GM12878 (cell line): ENCODE measurements around the gene CAMK2G. TPM values are rescaled to one million over a fixed set of nuclear protein-coding genes. Genes with fewer than 3 reads are reported as not detected.

ENCODE experiments used
- ASH2L ChIP-seq: fragments of 300-600, 200-600 bp; sonication (generic); IDR thresholded peaks from 2 replicates; pipeline ENCODE4 v1.6.1; 2017; ENCODE audit warnings: low read depth, mild to moderate bottlenecking, borderline replicate concordance
- ATF7 ChIP-seq: fragments of 450-650 bp; IDR thresholded peaks from 2 replicates; pipeline ENCODE4 v1.6.1; 2016; ENCODE audit warnings: low read depth, mild to moderate bottlenecking
- BCL11A ChIP-seq: IDR thresholded peaks from 2 replicates; pipeline ENCODE4 v1.6.1; 2011; ENCODE audit warnings: low read depth, low read length
- BHLHE40 ChIP-seq, 2 experiments: fragments of 450-650 bp in 1 of 2; IDR thresholded peaks; 2 replicates each; pipeline ENCODE4 v1.6.1; 2011 to 2017; ENCODE audit warnings: low read depth in 2 of 2, borderline replicate concordance in 1 of 2, improper control_type of control experiment in 1 of 2, low read length in 1 of 2, mild to moderate bottlenecking in 1 of 2
- BMI1 ChIP-seq: fragments of 450-650 bp; IDR thresholded peaks from 2 replicates; pipeline ENCODE4 v1.6.1; 2016; ENCODE audit warnings: mild to moderate bottlenecking, moderate library complexity, borderline replicate concordance
- CEBPB ChIP-seq, 2 experiments: fragments of 150-350 bp in 1 of 2; IDR thresholded peaks; 2 replicates each; pipeline ENCODE4 v1.6.1; 2012 to 2014; ENCODE audit warnings: low read depth in 2 of 2, low read length in 2 of 2, borderline replicate concordance in 1 of 2, inconsistent platforms in 1 of 2
- EED ChIP-seq: sonication (generic); IDR thresholded peaks from 2 replicates; pipeline ENCODE4 v1.6.1; 2016; ENCODE audit warnings: antibody characterized with exemption, low read depth
- ELK1 ChIP-seq: IDR thresholded peaks from 2 replicates; pipeline ENCODE4 v1.6.1; 2012; ENCODE audit warnings: low read depth, low read length, improper control_type of control experiment
- ETV6 ChIP-seq, 2 experiments: fragments of 450-650 bp in 1 of 2; IDR thresholded peaks in 1 of 2; conservative IDR thresholded peaks in 1 of 2; 2 replicates each; pipeline ENCODE4 v1.6.1; 2014; ENCODE audit warnings: antibody characterized with exemption in 1 of 2, borderline replicate concordance in 1 of 2, low read depth in 1 of 2, mild to moderate bottlenecking in 1 of 2, moderate library complexity in 1 of 2
- GABPA ChIP-seq: IDR thresholded peaks from 2 replicates; pipeline ENCODE4 v1.6.1; 2014; ENCODE audit warnings: antibody characterized with exemption, low read depth, mild to moderate bottlenecking, inconsistent platforms
- HSF1 ChIP-seq: fragments of 150-350 bp; IDR thresholded peaks from 2 replicates; pipeline ENCODE4 v1.6.1; 2014; ENCODE audit warnings: mild to moderate bottlenecking, low read depth, low read length
- KDM1A ChIP-seq: fragments of 200-600 bp; sonication (generic); IDR thresholded peaks from 2 replicates; pipeline ENCODE4 v1.6.1; 2016; ENCODE audit warnings: borderline replicate concordance
- NFIC ChIP-seq: IDR thresholded peaks from 2 replicates; pipeline ENCODE4 v1.6.1; 2012; ENCODE audit warnings: low read depth, mild to moderate bottlenecking, inconsistent platforms, low read length, moderate library complexity
- NFXL1 ChIP-seq: fragments of 450-650 bp; IDR thresholded peaks from 2 replicates; pipeline ENCODE4 v1.6.1; 2017; ENCODE audit warnings: antibody characterized with exemption, mild to moderate bottlenecking, borderline replicate concordance
- NRF1 ChIP-seq: conservative IDR thresholded peaks from 2 replicates; pipeline ENCODE4 v1.6.1; 2011; ENCODE audit warnings: mild to moderate bottlenecking, low read depth, low read length, improper control_type of control experiment
- RAD21 ChIP-seq: IDR thresholded peaks from 2 replicates; pipeline ENCODE4 v1.6.1; 2011; ENCODE audit warnings: mild to moderate bottlenecking, low read depth, low read length, moderate library complexity; ENCODE audit not compliant: insufficient read depth
- RB1 ChIP-seq: fragments of 450-650 bp; formaldehyde crosslinking; IDR thresholded peaks from 2 replicates; pipeline ENCODE4 v1.6.1; 2017; ENCODE audit warnings: mild to moderate bottlenecking, borderline replicate concordance
- REST ChIP-seq: IDR thresholded peaks from 2 replicates; pipeline ENCODE4 v1.6.1; 2012; ENCODE audit warnings: mild to moderate bottlenecking, low read depth, low read length
- RFX5 ChIP-seq: IDR thresholded peaks from 2 replicates; pipeline ENCODE4 v1.6.1; 2011; ENCODE audit warnings: low read depth, low read length, improper control_type of control experiment
- polyA plus RNA-seq, 11 experiments: library from polyadenylated mRNA; depleted of rRNA in 4 of 11; unstranded in 6 of 11; stranded (reverse) in 5 of 11; fragments of >200 nt; fragmentation: Nextera tagmentation in 4 of 11; fragmentation: Illumina TruSeq in 1 of 11; extraction: Ambion mirVana in 4 of 11; extraction: Trizol in 1 of 11; gene quantifications; 1 replicate in 1 of 11; 2 replicates in 10 of 11; pipeline versions ENCODE4 v1.2.1 to v1.2.3, GENCODE V29; 2011 to 2016; ENCODE audit warnings: inconsistent platforms in 2 of 11, missing spikeins in 2 of 11, low read depth in 1 of 11
- total RNA-seq, 4 experiments: library from RNA; depleted of rRNA in 3 of 4; stranded (reverse); fragments of >200 nt in 3 of 4; fragmentation: Illumina TruSeq in 1 of 4; extraction: Trizol in 1 of 4; gene quantifications; 2 replicates each; pipeline versions ENCODE4 v1.2.1 to v1.2.3, GENCODE V29; 2013 to 2021

The CAMK2G gene
- total and polyA plus RNA-seq, 10 of the 15 experiments (the other 5 are each of a cell fraction or from before 2014, with no cell fraction given), result 5.5 to 24.3 (median 16.9) TPM

GRCh38 chr10:73857446-73857845, 16.9 kb downstream of the CAMK2G start (continued):
- TF ChIP-seq HSF1 (no peak), GABPA (no peak), RAD21 (no peak), ASH2L (no peak), ELK1 (no peak), RFX5 (no peak), RB1 (no peak), KDM1A (no peak), NRF1 (no peak), EED (no peak), REST (no peak), CEBPB (IDR thresholded peaks at IDR 0.05; ENCODE audit: borderline replicate concordance in 1 of 2, low read depth in 2 of 2, low read length in 2 of 2) (no peak), NFIC (no peak), BHLHE40 (IDR thresholded peaks at IDR 0.05; ENCODE audit: borderline replicate concordance in 1 of 2, low read depth in 2 of 2, low read length in 1 of 2) (peak in 1 of 2 experiments; percentile 40; a peak in 1 of 4 replicates), ATF7 (no peak), BCL11A (peak; percentile 39; the same call in 1 of the 2 replicates), BMI1 (no peak), ETV6 (conservative IDR thresholded peaks at IDR 0.05 in 1 of 2, IDR thresholded peaks at IDR 0.05 in 1 of 2; ENCODE audit: borderline replicate concordance in 1 of 2, low read depth in 1 of 2) (no peak), NFXL1 (no peak)
